GM12872 (cell line): ENCODE measurements around the gene PLD4.

Source experiments
- TF ChIP-seq, protein P1 (sequence below): IDR thresholded peaks from 3 replicates; pipeline ENCODE4 v1.5.1; 2011; ENCODE audit warnings: low read depth, mild to moderate bottlenecking, low read length, moderate library complexity; ENCODE audit not compliant: insufficient read depth

Gene PLD4

DNA sequence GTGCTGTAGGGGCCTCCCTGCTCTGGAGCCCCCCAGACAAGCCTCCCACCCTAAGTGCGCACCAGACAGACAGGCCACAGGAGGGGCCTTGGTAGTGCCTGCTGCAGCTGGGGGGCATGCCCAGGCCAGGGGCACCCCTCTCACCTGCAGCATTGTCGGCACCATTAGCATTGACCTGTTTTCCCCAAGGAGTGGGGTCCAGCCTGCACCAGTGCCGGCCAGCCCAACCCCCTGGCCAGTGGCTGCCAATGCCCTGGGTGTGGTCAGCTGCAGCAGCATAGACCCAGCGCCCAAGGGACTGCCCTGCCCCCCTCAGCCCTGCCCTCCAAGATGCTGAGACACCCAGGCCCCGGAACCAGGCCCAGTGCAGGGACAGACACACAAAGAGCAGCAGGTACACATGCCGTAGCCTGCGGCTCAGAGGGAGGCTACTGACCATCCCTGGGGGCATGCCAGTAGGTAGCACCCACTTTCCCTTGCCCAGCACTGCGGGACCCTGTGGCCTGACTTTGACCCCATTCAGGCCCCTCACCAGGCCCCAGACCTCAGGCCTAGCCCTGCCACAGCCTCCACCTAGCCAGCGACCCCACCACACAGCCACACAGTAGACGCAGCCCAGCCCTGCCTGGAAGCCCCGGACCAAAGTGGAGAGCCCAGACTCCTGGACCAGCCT is 52.5 kb downstream of the PLD4 start:
- TF ChIP-seq, protein P1, sequence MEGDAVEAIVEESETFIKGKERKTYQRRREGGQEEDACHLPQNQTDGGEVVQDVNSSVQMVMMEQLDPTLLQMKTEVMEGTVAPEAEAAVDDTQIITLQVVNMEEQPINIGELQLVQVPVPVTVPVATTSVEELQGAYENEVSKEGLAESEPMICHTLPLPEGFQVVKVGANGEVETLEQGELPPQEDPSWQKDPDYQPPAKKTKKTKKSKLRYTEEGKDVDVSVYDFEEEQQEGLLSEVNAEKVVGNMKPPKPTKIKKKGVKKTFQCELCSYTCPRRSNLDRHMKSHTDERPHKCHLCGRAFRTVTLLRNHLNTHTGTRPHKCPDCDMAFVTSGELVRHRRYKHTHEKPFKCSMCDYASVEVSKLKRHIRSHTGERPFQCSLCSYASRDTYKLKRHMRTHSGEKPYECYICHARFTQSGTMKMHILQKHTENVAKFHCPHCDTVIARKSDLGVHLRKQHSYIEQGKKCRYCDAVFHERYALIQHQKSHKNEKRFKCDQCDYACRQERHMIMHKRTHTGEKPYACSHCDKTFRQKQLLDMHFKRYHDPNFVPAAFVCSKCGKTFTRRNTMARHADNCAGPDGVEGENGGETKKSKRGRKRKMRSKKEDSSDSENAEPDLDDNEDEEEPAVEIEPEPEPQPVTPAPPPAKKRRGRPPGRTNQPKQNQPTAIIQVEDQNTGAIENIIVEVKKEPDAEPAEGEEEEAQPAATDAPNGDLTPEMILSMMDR: no peak

DNA sequence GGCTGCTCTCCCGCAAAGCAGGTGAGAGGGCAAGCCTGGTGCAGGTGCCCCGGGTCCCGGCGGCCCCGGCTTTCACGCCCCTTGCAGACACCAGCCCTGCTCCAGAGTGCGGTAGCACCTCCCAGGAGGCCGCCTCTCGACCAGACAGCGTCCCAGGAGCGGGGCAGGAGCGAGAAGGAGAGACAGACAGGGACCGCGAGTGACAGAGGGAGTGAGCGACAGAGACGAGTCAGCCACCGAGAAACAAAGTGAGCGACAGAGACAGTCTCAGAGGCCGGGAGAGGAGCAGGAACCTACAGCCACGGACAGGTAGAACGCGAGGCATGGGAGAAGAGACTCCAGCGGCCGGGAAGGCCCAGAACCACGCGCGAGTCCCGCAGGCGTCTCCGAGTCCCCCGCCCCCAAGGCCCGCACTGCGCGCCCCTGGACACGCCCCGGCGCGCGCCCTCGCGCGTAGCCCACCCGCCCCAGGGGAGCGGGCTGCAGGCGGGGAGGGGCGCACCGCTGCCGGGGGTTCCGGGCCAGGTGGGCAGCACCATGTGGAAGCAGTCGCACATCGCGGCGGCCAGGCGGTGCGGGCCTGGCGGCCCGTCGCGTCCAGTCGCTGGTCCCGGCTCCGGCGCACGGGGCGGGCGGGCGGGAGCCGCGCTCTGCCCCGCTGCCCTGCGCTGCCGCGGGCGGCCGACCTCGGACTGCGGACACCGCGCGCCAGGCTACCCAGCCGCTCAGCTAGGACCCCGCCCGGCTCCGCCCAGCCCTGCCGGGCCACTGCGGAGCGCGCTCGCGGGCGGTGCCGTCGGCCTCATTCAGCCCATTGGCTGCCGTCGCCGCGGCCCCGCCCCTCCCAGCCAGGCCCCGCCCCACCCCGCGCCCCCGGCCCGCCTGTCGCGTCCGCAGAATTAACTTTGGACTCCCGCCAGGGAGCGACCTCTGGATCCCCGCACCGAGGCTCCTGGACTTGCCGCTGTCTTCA is 53.3 kb downstream of the PLD4 start, which contains the start of gene AHNAK2:
AHNAK2 (minus strand) TSS at position 694 of the 973 bp plus-strand sequence; CDS start at position 557, 137 bp downstream.
- TF ChIP-seq, protein P1: no peak

DNA sequence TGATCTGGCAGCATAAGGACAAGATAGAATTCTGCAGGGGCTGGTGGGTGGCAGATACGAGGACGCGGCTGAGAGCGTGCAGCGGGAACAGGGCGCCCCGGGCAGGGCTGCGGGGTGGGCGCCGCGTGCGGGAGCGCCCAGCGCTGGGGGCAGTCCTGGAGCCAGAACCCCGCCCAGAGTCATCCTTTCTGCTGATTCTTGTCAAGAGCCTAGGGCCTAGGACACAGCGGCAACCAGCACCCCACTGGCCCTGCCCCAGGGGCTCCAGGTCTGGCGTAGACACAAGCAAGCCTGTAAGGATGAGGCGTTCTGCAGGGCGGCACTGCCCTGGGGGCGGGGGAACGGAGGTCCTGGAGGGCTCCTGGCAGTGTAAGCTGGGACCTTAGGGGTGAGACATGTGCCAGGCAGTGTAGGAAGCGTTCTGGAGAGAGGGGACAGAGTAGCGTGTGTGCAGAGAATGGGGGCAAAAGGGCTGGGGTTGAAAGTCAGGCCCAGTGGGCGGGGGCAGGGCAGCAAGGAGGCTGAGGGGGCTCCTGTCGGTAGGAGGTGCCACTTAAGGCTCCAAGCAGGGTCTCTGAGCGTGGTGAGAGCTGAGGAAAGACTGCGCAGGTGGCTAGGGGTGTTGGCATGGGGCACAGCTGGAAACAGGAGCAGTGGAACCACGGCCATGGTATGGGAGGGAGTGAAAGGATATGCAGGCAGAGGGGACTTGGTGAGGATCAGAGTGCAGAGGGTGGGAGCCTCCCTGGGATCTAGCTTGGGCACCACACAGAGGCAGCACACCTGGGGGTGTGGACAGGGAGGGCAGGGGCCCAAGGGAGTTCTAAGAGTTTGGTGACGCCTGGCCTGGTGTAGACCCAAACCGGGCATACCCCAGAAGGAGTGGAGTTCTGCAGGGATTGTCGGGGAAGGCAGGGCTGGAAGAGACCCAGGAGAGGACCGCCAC is 54.3 kb downstream of the PLD4 start:
- TF ChIP-seq, protein P1: no peak

DNA sequence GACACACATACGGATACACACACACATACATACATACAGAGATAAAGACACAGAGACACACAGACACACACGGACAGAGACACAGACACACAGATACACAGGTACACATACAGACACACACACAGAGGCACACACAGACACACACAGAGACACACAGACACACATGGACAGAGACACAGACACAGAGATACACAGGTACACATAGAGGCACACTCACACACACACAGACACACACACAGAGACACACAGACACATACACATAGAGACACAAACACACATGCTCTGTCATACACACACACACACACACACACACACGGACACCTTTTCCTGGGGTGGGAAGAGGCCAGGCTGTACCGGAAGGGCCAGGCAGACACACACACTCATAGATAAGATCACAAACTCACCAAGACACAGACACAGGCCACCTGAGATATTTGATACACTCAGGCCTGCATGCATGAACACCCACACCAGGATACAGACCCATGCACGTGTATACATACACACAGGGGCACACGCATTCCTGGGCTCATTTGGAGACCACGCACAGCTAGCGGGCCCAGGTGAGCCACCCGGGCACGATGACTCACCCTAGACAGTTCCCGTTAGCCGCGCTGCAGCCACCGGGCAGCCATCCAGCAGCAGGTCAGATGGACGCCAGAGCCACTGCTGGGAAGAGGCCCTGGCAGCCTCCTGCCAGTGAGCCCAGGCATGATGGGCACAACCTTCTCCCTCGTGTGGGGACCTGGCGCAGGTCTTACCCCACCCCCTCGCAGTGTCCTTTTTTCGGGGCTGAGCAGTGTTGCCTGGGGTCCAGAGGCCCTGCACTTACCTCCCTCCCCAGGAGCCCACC is 55.3 kb downstream of the PLD4 start:
- TF ChIP-seq, protein P1: no peak

DNA sequence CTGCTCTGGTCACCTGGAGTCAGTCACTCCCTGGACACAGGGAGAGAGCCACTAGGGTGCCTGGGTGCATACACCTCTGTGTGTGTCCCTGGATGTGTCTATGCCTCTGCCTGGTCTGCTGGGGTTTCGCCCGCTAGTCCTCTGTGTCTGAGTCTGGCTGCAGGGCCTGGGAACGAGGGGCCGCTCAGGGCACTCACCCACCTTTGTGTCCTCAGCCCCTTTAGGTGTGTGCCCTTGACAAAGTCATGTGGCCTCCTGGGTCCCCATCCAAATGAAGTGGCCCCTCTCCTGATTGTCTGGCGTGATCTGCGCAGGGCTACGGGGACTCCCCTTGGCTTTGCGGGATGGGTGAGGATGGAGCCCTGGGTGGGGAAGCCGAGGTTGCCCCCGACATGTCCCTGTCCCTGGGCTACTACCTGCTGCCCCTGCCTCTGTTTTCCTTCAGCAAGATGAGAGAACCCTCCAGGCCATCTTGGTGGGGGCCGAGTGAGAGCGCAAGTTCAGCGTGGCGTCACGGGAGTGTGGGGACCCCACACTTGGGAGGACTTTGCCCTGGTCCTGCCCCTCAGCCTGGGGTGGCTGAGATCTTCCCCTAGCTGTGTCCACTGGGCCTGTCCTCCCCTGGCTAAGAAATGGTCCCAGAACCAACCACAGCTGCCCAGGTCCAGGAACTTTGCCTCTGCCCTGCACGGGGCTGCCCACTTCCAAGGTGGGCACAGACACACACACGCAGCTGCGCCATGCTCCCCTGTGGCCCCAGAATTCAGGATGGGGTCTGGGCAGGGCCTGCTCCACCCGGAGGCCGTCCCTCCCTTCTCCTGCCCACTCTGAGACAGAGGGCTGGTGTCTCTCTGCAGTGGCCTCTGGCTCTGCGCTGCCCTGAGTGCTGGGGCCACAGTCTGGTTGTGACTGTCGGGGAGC is 56.2 kb downstream of the PLD4 start:
- TF ChIP-seq, protein P1: no peak
